DOHH2 (cell line): ENCODE measurements around the gene COQ4.

Source experiments
- H3F3A ChIP-seq: fragments of 200-600 bp; sonication (generic), shearing (Covaris generic); 2 replicates; pipeline ENCODE4 v1.6.0; 2016; ENCODE audit warnings: antibody characterized with exemption, mild to moderate bottlenecking; ENCODE audit not compliant: control insufficient read depth, insufficient read depth
- H3K27ac ChIP-seq: fragments of 200-600 bp; sonication (generic); 2 replicates; pipeline ENCODE4 v1.5.1; 2014; ENCODE audit warnings: low read depth, mild to moderate bottlenecking, low read length, moderate library complexity
- H3K27me3 ChIP-seq: fragments of 200-600 bp; sonication (generic); 2 replicates; pipeline ENCODE4 v1.6.1; 2014; ENCODE audit warnings: mild to moderate bottlenecking, low read length, mixed read lengths; ENCODE audit not compliant: control insufficient read depth
- H3K36me3 ChIP-seq: fragments of 200-600 bp; sonication (generic); 2 replicates; pipeline ENCODE4 v1.6.1; 2014; ENCODE audit warnings: mild to moderate bottlenecking, low read length, moderate library complexity, mixed read lengths; ENCODE audit not compliant: control insufficient read depth
- H3K4me1 ChIP-seq: fragments of 200-600 bp; sonication (generic); 2 replicates; pipeline ENCODE4 v1.6.1; 2014; ENCODE audit warnings: mild to moderate bottlenecking, low read length, mixed read lengths; ENCODE audit not compliant: control insufficient read depth
- H3K4me2 ChIP-seq: fragments of 200-600 bp; sonication (generic); 2 replicates; pipeline ENCODE4 v1.6.0; 2014; ENCODE audit warnings: mild to moderate bottlenecking, low read length, moderate library complexity
- H3K4me3 ChIP-seq: fragments of 200-600 bp; sonication (generic); 2 replicates; pipeline ENCODE4 v1.5.1; 2014; ENCODE audit warnings: mild to moderate bottlenecking, low read length, mixed read lengths
- H3K79me2 ChIP-seq: fragments of 200-600 bp; sonication (generic); 2 replicates; pipeline ENCODE4 v1.6.1; 2014; ENCODE audit warnings: mild to moderate bottlenecking, low read length, mixed read lengths; ENCODE audit not compliant: control insufficient read depth
- H3K9me2 ChIP-seq: fragments of 200-600 bp; sonication (generic); replicated peaks from 2 replicates; pipeline ENCODE4 v1.6.1; 2014; ENCODE audit warnings: mild to moderate bottlenecking, low read length, mixed read lengths; ENCODE audit not compliant: control insufficient read depth
- H3K9me3 ChIP-seq: fragments of 200-600 bp; sonication (generic); 2 replicates; pipeline ENCODE4 v1.6.1; 2014; ENCODE audit warnings: antibody characterized with exemption, low read length, mixed read lengths; ENCODE audit not compliant: control insufficient read depth, insufficient read depth
- H4K20me1 ChIP-seq: fragments of 200-600 bp; sonication (generic); 2 replicates; pipeline ENCODE4 v1.6.0; 2014; ENCODE audit warnings: low read depth, mild to moderate bottlenecking, antibody characterized with exemption, low read length, moderate library complexity; ENCODE audit not compliant: control insufficient read depth, insufficient read depth
- CTCF ChIP-seq: fragments of 200-600 bp; sonication (generic); IDR thresholded peaks from one replicate; pipeline ENCODE4 v1.5.1; 2014; ENCODE audit warnings: antibody characterized with exemption, mild to moderate bottlenecking, low read depth, low read length; ENCODE audit not compliant: poor library complexity, severe bottlenecking
- EZH2phosphoT487 ChIP-seq: fragments of 200-600 bp; sonication (generic); IDR thresholded peaks from 2 replicates; pipeline ENCODE4 v1.6.1; 2017; ENCODE audit warnings: borderline replicate concordance, mild to moderate bottlenecking, antibody characterized with exemption, low read length, moderate library complexity, mixed read lengths

COQ4 gene

GRCh38 chr9:128383007-128383753 lies 60.5 kb downstream of the COQ4 start:
- H3K27me3 ChIP-seq, result no peaks in the 10 kb centered on the region
- no peaks in the 10 kb centered on the region for H3K4me1 ChIP-seq
- H3K79me2 ChIP-seq, result peaks cover 10% of the 10 kb centered on the region
- H3K9me3 ChIP-seq, result no peaks in the 10 kb centered on the region
- no peak overlapping the region for H3K4me2 ChIP-seq
- no peak overlapping the region for H3K27ac ChIP-seq
- no peak for TF ChIP-seq CTCF
- no peak for TF ChIP-seq EZH2phosphoT487
- no peaks in the 10 kb centered on the region for H3K9me2 ChIP-seq
- no peak overlapping the region for H3K4me3 ChIP-seq
- H4K20me1 ChIP-seq, result no peaks in the 10 kb centered on the region
- H3K36me3 ChIP-seq, result peaks cover 55% of the 10 kb centered on the region
- no peaks in the 10 kb centered on the region for H3F3A ChIP-seq
